SK-N-SH treated with all-trans-retinoic acid at 6 μM for 48 hours (cell line): ENCODE measurements around the gene PIMREG.

ENCODE experiments used
- GLIS3 ChIP-seq: fragments of 250-450 bp; sonication (Bioruptor Pico); IDR thresholded peaks from 2 replicates; pipeline ENCODE4 v1.5.0; 2020; ENCODE audit warnings: mild to moderate bottlenecking, moderate library complexity
- OSR1 ChIP-seq: fragments of 250-450 bp; sonication (Bioruptor Pico); IDR thresholded peaks from 2 replicates; pipeline ENCODE4 v1.8.0; 2022; ENCODE audit warnings: moderate library complexity, mild to moderate bottlenecking, inconsistent platforms
- PPARA ChIP-seq: fragments of 250-450 bp; sonication (Bioruptor Pico); IDR thresholded peaks from 2 replicates; pipeline ENCODE4 v1.5.0; 2020; ENCODE audit warnings: mild to moderate bottlenecking, borderline replicate concordance
- TCF4 ChIP-seq: fragments of 250-450 bp; sonication (Bioruptor Pico); IDR thresholded peaks from 2 replicates; pipeline ENCODE4 v1.8.0; 2021; ENCODE audit warnings: mild to moderate bottlenecking, moderate library complexity, borderline replicate concordance

GRCh38 chr17:6472517-6472916 is 28.3 kb downstream of the PIMREG start:
- no peak for TF ChIP-seq PPARA
- TF ChIP-seq TCF4 (CRISPR knock-in tag): no peak
- no peak for TF ChIP-seq OSR1 (CRISPR knock-in tag)
- no peak for TF ChIP-seq GLIS3 (CRISPR knock-in tag)
